ENCODE measurements around the gene SLC38A6. TPM values are rescaled to one million over a fixed set of nuclear protein-coding genes. Genes with fewer than 3 reads are reported as not detected.
A peak's percentile ranks its signal among the peaks of the same experiment; 100 is the strongest.

The SLC38A6 gene
- total RNA-seq, 1 experiment from 2014 or later: 6.0 TPM

DNA sequence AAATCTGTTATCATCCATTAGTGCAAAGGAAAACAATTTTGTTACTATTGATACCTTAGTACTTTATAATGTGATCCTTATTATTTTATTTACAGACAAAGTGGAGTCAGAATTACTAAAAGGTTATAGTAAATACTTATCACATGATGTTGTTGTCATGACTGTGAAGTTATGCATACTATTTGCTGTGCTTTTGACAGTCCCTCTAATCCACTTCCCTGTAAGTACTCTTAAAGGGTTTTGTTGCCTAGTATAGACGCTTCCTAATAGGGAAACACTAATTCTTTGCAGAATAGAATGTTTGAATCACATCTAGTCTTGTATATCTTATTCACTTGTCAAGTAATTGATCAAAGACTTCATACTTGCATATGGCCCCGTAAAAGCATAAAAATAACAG, 69.4 kb downstream of the SLC38A6 start:
- H4K5ac ChIP-seq (ENCODE audit: insufficient read length, low read depth, low read length): no peak overlapping the region
- H3K4me1 ChIP-seq (ENCODE audit: insufficient read depth, low read length): no peaks in the 10 kb centered on the region
- no peak overlapping the region for H3K27ac ChIP-seq (ENCODE audit: insufficient read length, low read depth, low read length)
- H3K4me2 ChIP-seq (ENCODE audit: insufficient read depth, insufficient read length, low read length): no peak overlapping the region
- H3K4ac ChIP-seq (ENCODE audit: low read depth, low read length): no peak overlapping the region
- no peak overlapping the region for H3K14ac ChIP-seq (ENCODE audit: insufficient read depth, low read length)
- no peak overlapping the region for H2BK120ac ChIP-seq (ENCODE audit: low read depth, low read length, poor library complexity, severe bottlenecking)
- peaks cover 13 to 20% of the 10 kb centered on the region in 2 experiments for H3K9me3 Mint-ChIP-seq
- no peak overlapping the region for H2BK15ac ChIP-seq (ENCODE audit: low read depth, low read length)
- H4K20me1 ChIP-seq (ENCODE audit: control insufficient read depth, insufficient read depth, insufficient read length): no peaks in the 10 kb centered on the region
- H3K4me1 Mint-ChIP-seq: peaks cover 7 to 10% of the 10 kb centered on the region in 2 experiments
- no peak overlapping the region for H2AFZ ChIP-seq (ENCODE audit: low read length)
- H2BK5ac ChIP-seq (ENCODE audit: insufficient read length, low read length): no peak overlapping the region
- H4K91ac ChIP-seq (ENCODE audit: insufficient read length, low read depth, low read length): no peak overlapping the region
- no peak for DNase-seq
- no peak overlapping the region for H4K8ac ChIP-seq (replicated peaks; ENCODE audit: insufficient read length, low read depth, low read length)
- peaks cover 18 to 23% (median 18%) of the 10 kb centered on the region in 3 experiments for H3K36me3 Mint-ChIP-seq (ENCODE audit: insufficient read depth in 1 of 3, low read depth in 3 of 3)
- no peak overlapping the region for H3K56ac ChIP-seq (ENCODE audit: insufficient read length, low read depth, low read length)
- H3K18ac ChIP-seq (ENCODE audit: insufficient read length, low read depth, low read length): no peak overlapping the region
- H3K79me2 ChIP-seq (ENCODE audit: insufficient read depth, low read length): no peaks in the 10 kb centered on the region; the same call in 1 of the 2 replicates
- peak overlapping the region in 1 of 3 experiments; percentile 37; a peak in 1 of 7 replicates for H3K27ac Mint-ChIP-seq
- no CpG with 5 or more reads among the region's 2 CpGs for WGBS (ENCODE audit: extremely low coverage, insufficient read length, low lambda C conversion rate)
- H2BK20ac ChIP-seq (ENCODE audit: low read depth, low read length, poor library complexity, severe bottlenecking): no peak overlapping the region
- no peaks in the 10 kb centered on the region for H3K27me3 ChIP-seq (ENCODE audit: insufficient read depth, low read length)
- no peak overlapping the region for H3K9ac ChIP-seq (ENCODE audit: extremely low read depth, insufficient read length, low read length)
- no peak overlapping the region for H3T11ph ChIP-seq (ENCODE audit: low read length)
- no peak overlapping the region for H2BK12ac ChIP-seq (ENCODE audit: insufficient read length, low read depth, low read length)
- no peak overlapping the region for H2AK5ac ChIP-seq (ENCODE audit: insufficient read length, low read length)
- no peaks in the 10 kb centered on the region for H3K79me1 ChIP-seq (ENCODE audit: insufficient read depth, low read depth, low read length, poor library complexity, severe bottlenecking)
- no peaks in the 10 kb centered on the region for H3K9me3 ChIP-seq (ENCODE audit: control insufficient read depth, low read depth, low read length)
- H3K23me2 ChIP-seq (ENCODE audit: insufficient read length, low read depth, low read length, poor library complexity, severe bottlenecking): no peaks in the 10 kb centered on the region
- TF ChIP-seq, protein P1, sequence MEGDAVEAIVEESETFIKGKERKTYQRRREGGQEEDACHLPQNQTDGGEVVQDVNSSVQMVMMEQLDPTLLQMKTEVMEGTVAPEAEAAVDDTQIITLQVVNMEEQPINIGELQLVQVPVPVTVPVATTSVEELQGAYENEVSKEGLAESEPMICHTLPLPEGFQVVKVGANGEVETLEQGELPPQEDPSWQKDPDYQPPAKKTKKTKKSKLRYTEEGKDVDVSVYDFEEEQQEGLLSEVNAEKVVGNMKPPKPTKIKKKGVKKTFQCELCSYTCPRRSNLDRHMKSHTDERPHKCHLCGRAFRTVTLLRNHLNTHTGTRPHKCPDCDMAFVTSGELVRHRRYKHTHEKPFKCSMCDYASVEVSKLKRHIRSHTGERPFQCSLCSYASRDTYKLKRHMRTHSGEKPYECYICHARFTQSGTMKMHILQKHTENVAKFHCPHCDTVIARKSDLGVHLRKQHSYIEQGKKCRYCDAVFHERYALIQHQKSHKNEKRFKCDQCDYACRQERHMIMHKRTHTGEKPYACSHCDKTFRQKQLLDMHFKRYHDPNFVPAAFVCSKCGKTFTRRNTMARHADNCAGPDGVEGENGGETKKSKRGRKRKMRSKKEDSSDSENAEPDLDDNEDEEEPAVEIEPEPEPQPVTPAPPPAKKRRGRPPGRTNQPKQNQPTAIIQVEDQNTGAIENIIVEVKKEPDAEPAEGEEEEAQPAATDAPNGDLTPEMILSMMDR (conservative IDR thresholded peaks at IDR 0.05): no peak
- no peak overlapping the region for H3K4me3 Mint-ChIP-seq
- no peak overlapping the region for H3K23ac ChIP-seq (ENCODE audit: insufficient read length, low read depth, low read length)
- no peaks in the 10 kb centered on the region; the same call in 1 of the 2 replicates for H3K27me3 Mint-ChIP-seq (ENCODE audit: low read depth)
